ENCODE data around the gene DIPK1B.

DNA sequence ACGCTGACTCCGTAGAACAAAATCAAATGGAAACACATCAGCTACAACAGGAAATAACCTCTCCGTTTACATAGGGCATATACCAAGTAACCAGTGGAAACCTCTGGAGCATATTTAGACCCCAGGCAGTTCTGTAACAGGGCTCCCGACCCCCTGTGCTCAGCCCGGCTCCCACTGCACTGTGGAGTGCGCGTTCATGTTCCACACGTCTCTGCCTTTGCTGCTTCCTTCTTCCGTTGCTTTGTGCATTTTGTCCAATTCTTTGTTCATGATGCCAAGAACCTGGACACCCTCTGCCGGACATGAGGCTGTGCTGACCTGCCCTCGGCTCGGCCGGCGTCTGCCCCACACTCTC lies 19.3 kb upstream of the DIPK1B start:
- TF ChIP-seq PAX5 (IDR thresholded peaks at IDR 0.05; ENCODE audit: insufficient read depth, low read length, severe bottlenecking) (no peak), POLR2A (IDR thresholded peaks at IDR 0.05; ENCODE audit: low read depth, low read length) (no peak), TAF1 (IDR thresholded peaks at IDR 0.05; ENCODE audit: low read depth, low read length) (no peak)

Data from GM12891 (cell line).